Endothelial cell of umbilical vein (primary cell): ENCODE results near the gene HIVEP3. TPM values are rescaled to one million over a fixed set of nuclear protein-coding genes. Genes with fewer than 3 reads are reported as not detected.

Source experiments
- BruUV-seq: library from RNA; stranded (reverse); fragments of 400-500 nt; replicated peaks from 2 replicates; lab custom pipeline; 2021; lab: Mats Ljungman, UMichigan
- CTCF ChIA-PET: fragments of 300-600, 350-600 bp; sonication (Branson Sonifier 250); formaldehyde crosslinking; loops from one replicate; lab custom pipeline; 2021; ENCODE audit warnings: antibody characterized with exemption, inconsistent platforms; lab: Charles Lee
- POLR2A ChIA-PET: fragments of 300-600, 350-600 bp; sonication (Branson Sonifier 250); formaldehyde crosslinking; loops from one replicate; lab custom pipeline; 2021; ENCODE audit warnings: antibody characterized with exemption, inconsistent platforms; lab: Charles Lee
- DNase-seq: peaks from one replicate; pipeline ENCODE4 v3.0.0-alpha.2; 2011; ENCODE audit warnings: low read depth, low spot score
- FAIRE-seq: peaks from 2 replicates; lab custom pipeline; 2011; peaks lifted over from hg19 to GRCh38; lab: Jason Lieb, UNC
- H2AFZ ChIP-seq: 2 replicates; pipeline ENCODE4 v1.6.0; 2012; ENCODE audit warnings: low read depth, low read length, control low read depth, inconsistent platforms
- H3K27ac ChIP-seq: 2 replicates; pipeline ENCODE4 v1.5.1; 2011; ENCODE audit warnings: low read depth, mild to moderate bottlenecking, control low read depth, low read length, moderate library complexity; ENCODE audit not compliant: insufficient read depth
- H3K27me3 ChIP-seq, 2 experiments: 2 replicates each; pipeline versions ENCODE4 v1.6.0 to v1.6.1; 2011; ENCODE audit warnings: low read length in 2 of 2, mixed read lengths in 1 of 2; ENCODE audit not compliant: control insufficient read depth in 2 of 2, insufficient read depth in 2 of 2
- H3K36me3 ChIP-seq, 2 experiments: 2 replicates in 1 of 2; 3 replicates in 1 of 2; pipeline ENCODE4 v1.5.1; 2011; ENCODE audit warnings: low read length in 2 of 2, mild to moderate bottlenecking in 1 of 2, moderate library complexity in 1 of 2; ENCODE audit not compliant: control insufficient read depth in 2 of 2, insufficient read depth in 2 of 2; ENCODE audit errors: extremely low read depth in 1 of 2
- H3K4me1 ChIP-seq: 3 replicates; pipeline ENCODE4 v1.5.1; 2011; ENCODE audit warnings: mild to moderate bottlenecking, low read length; ENCODE audit not compliant: control insufficient read depth, insufficient read depth; ENCODE audit errors: extremely low read depth
- H3K4me2 ChIP-seq: 2 replicates; pipeline ENCODE4 v1.6.1; 2011; ENCODE audit warnings: low read length, control low read depth, mixed read lengths; ENCODE audit not compliant: insufficient read depth
- H3K4me3 ChIP-seq, 3 experiments: fragments of 200-600 bp in 1 of 3; sonication (generic), shearing (Covaris generic) in 1 of 3; replicated peaks in 1 of 3; 2 replicates each; pipeline ENCODE4 v1.5.1; 2011 to 2016; ENCODE audit warnings: control low read depth in 3 of 3, low read length in 3 of 3, mild to moderate bottlenecking in 2 of 3, inconsistent platforms in 1 of 3, low read depth in 1 of 3, moderate library complexity in 1 of 3; ENCODE audit not compliant: insufficient read depth in 1 of 3
- H3K79me2 ChIP-seq: 2 replicates; pipeline ENCODE4 v1.6.0; 2012; ENCODE audit warnings: low read length, inconsistent platforms; ENCODE audit not compliant: control insufficient read depth, insufficient read depth
- H3K9ac ChIP-seq: replicated peaks from 2 replicates; pipeline ENCODE3; 2011; ENCODE audit warnings: low read length, control low read depth; ENCODE audit not compliant: insufficient read depth; ENCODE audit errors: extremely low read depth
- H3K9me1 ChIP-seq: replicated peaks from 3 replicates; pipeline ENCODE4 v1.6.0; 2011; ENCODE audit warnings: mild to moderate bottlenecking, low read length; ENCODE audit not compliant: control insufficient read depth, insufficient read depth; ENCODE audit errors: extremely low read depth
- H3K9me3 ChIP-seq: replicated peaks from 2 replicates; pipeline ENCODE4 v1.5.1; 2012; ENCODE audit warnings: low read length, inconsistent platforms; ENCODE audit not compliant: control insufficient read depth, insufficient read depth
- H4K20me1 ChIP-seq: replicated peaks from 2 replicates; pipeline ENCODE3; 2011; ENCODE audit warnings: mild to moderate bottlenecking, low read length; ENCODE audit not compliant: control insufficient read depth, insufficient read depth; ENCODE audit errors: extremely low read depth
- CTCF ChIP-seq, 2 donors: IDR thresholded peaks; 1 replicate in 1 of 2; 2 replicates in 1 of 2; pipeline ENCODE4 v1.5.1; 2011; ENCODE audit warnings: low read length in 2 of 2, mild to moderate bottlenecking in 2 of 2, moderate library complexity in 2 of 2, control low read depth in 1 of 2, inconsistent platforms in 1 of 2, low read depth in 1 of 2; ENCODE audit not compliant: insufficient read depth in 1 of 2; ENCODE audit errors: extremely low read depth in 1 of 2
- EZH2 ChIP-seq: IDR thresholded peaks from 2 replicates; pipeline ENCODE4 v1.6.1; 2012; ENCODE audit warnings: borderline replicate concordance, low read depth, mild to moderate bottlenecking, moderate library complexity, low read length, inconsistent platforms; ENCODE audit not compliant: severe bottlenecking
- FOS ChIP-seq: IDR thresholded peaks from 2 replicates; pipeline ENCODE4 v1.6.1; 2011; ENCODE audit warnings: mild to moderate bottlenecking, low read length, moderate library complexity, borderline replicate concordance; ENCODE audit not compliant: insufficient read depth
- GATA2 ChIP-seq: IDR thresholded peaks from 2 replicates; pipeline ENCODE4 v1.7.0; 2011; ENCODE audit warnings: low read depth, mild to moderate bottlenecking, moderate library complexity, mixed read lengths, low read length; ENCODE audit not compliant: insufficient read length, insufficient read depth
- JUN ChIP-seq: IDR thresholded peaks from 2 replicates; pipeline ENCODE4 v1.6.1; 2011; ENCODE audit warnings: borderline replicate concordance, low read depth; ENCODE audit not compliant: insufficient read length, insufficient read depth
- MAX ChIP-seq: IDR thresholded peaks from 2 replicates; pipeline ENCODE4 v1.6.1; 2011; ENCODE audit not compliant: insufficient read depth, insufficient read length
- MYC ChIP-seq: IDR thresholded peaks from one replicate; pipeline ENCODE4 v1.6.1; 2011; ENCODE audit warnings: mild to moderate bottlenecking, low read depth, low read length
- POLR2A ChIP-seq: IDR thresholded peaks from 2 replicates; pipeline ENCODE4 v1.6.1; 2012; ENCODE audit warnings: low read depth, mild to moderate bottlenecking, control low read depth, low read length
- POLR2AphosphoS5 ChIP-seq: IDR thresholded peaks from 2 replicates; pipeline ENCODE4 v1.6.1; 2012; ENCODE audit warnings: low read depth, mild to moderate bottlenecking, control low read depth, low read length, moderate library complexity; ENCODE audit not compliant: insufficient read depth
- dilution Hi-C: fragments of 300-500 bp; cut with MboI; formaldehyde crosslinking; loops from one replicate; pipeline ENCODE4 v1.15.0; 2019; ENCODE audit warnings: low sequenced_read_pairs; ENCODE audit not compliant: extremely low pct_ligation_motif_present
- intact Hi-C: fragments of 100-400 bp; cut with micrococcal nuclease; formaldehyde crosslinking; loops from one replicate; pipeline ENCODE4 v1.10.0; 2022
- polyA plus RNA-seq, 4 experiments: library from polyadenylated mRNA; depleted of rRNA in 3 of 4; stranded (reverse) in 3 of 4; unstranded in 1 of 4; fragments of >200 nt; gene quantifications; 2 replicates each; pipeline versions ENCODE4 v1.2.1 to v1.2.3, GENCODE V29; 2011 to 2012; ENCODE audit warnings: missing spikeins in 1 of 4
- total RNA-seq: library from RNA; stranded (reverse); gene quantifications from 2 replicates; pipeline ENCODE4 v1.2.3, GENCODE V29; 2021

Gene HIVEP3
- total and polyA plus RNA-seq, 2 donors (not counting 3 experiments of a cell fraction or from before 2014, with no cell fraction given) = 3.4 to 4.0 TPM

GRCh38 chr1:41537251-41537650, 381.5 kb downstream of the HIVEP3 start:
- FAIRE-seq (no peak), DNase-seq (no peak)
- no peak overlapping the region for H3K4me2 ChIP-seq
- H3K4me1 ChIP-seq = peaks cover 5% of the 10 kb centered on the region
- no TSS peak for BruUV-seq
- TF ChIP-seq EZH2 = no peak
- TF ChIP-seq FOS = no peak
- no peak for TF ChIP-seq MAX
- TF ChIP-seq GATA2 = no peak
- no peak for TF ChIP-seq JUN
- TF ChIP-seq POLR2A = no peak
- TF ChIP-seq CTCF (IDR thresholded peaks at IDR 0.05; ENCODE audit: extremely low read depth in 1 of 2, insufficient read depth in 1 of 2, low read depth in 1 of 2, low read length in 2 of 2) = no peak
- no peak for TF ChIP-seq POLR2AphosphoS5
- no peak for TF ChIP-seq MYC
- no peaks in the 10 kb centered on the region for H3K36me3 ChIP-seq
- H4K20me1 ChIP-seq = no peaks in the 10 kb centered on the region
- dilution Hi-C loops = no loop called here
- intact Hi-C loops = no loop called here
- no peaks in the 10 kb centered on the region for H3K9me3 ChIP-seq
- H3K4me3 ChIP-seq = no peak overlapping the region
- no peaks in the 10 kb centered on the region for H3K9me1 ChIP-seq
- no peak overlapping the region for H3K9ac ChIP-seq
- H3K27ac ChIP-seq = no peak overlapping the region
- no peak overlapping the region for H2AFZ ChIP-seq
- CTCF ChIA-PET = interaction anchor here (2.2 kb wide), 1 partner anchor 21 kb away, joined by 13 read pairs; no protein-coding TSS in a partner anchor
- POLR2A ChIA-PET = no interaction called here
- no peaks in the 10 kb centered on the region for H3K79me2 ChIP-seq
- no peaks in the 10 kb centered on the region for H3K27me3 ChIP-seq
